ENCODE results near the gene CPO.

The CPO gene

DNA sequence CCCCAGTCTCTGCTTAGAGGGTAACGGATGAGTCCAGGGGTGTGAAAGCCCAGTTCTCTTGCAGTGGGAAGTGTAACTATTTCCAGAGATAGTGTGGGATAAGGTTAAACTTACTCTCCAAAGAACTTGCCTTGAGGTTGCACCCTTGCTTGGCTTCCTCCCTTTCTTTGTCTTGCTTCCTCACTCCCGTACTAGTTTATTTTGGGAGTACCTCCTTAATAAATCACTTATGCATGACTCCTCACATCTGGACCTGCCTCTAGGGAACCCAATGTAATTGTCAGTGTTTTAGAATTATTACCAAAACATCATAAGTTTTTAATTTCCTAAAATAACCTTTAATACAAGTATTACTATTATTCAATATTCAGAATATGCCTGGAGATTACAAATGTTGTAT lies 35.2 kb downstream of the CPO start:
- no peak for DNase-seq

DNA sequence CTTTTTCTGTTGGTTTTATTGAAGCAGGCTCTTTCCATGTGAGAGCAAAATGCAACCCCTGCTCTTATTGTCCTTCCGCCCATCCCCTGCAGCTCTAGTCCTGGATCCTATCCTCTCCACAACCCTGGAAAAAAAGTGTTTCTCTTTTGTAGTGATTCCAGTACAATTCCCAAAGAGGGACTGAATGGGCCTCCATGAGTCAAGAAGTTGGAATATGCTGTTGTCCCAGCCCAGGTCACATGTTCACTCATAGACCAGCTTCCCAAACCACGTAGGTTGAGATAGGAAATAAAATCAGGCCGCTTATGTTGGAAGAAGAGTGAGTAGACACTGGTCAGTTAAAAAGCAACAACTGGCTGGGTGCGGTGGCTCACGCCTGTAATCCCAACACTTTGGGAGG lies 39.4 kb downstream of the CPO start:
- no peak for DNase-seq

DNA sequence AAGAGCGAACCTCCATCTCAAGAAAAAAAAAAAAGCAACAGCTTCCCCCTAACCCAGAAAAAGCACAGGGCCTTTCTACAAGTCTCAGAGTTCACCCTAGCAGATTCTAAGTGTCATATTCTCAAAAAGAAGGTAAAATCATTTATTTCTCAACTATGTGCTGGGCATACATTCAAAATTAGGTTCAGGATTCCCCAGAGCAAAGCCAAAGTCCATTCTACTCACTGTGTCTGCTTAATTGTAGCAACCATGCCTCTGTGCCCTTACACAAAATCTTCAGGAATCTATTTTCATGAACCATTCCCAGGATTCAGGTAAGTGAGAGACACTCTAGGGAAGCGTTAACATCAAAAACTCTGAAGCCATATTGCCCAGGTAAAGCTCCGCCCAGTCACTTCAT lies 40.0 kb downstream of the CPO start:
- no peak for DNase-seq

- DNase-seq, result no peak
Observed at GRCh38 chr2:206979922-206980321, 40.6 kb downstream of the CPO start.

DNA sequence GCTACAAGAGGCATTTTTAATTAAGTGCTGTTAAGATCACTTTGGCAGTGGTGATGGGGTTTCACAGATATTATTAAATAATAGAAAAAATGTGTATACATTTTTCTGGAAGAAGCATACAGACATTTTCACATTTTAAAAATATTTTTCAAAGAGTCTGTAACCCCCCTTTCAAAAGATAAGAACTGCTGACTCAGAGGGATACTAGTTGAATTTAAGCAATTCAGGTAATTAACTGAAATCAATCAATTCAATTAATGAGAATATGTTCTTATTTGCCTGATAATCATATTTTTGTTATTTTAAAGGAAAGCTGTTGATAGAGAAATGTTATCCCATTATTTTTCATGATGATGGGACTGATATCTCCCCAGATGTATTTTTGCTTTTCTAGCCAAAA lies 41.1 kb downstream of the CPO start:
- DNase-seq, result no peak

- DNase-seq, result no peak
Observed at GRCh38 chr2:206981086-206981674, 41.9 kb downstream of the CPO start.

- peak; percentile 70 for DNase-seq
Observed at GRCh38 chr2:206981739-206982340, 42.5 kb downstream of the CPO start.

DNA sequence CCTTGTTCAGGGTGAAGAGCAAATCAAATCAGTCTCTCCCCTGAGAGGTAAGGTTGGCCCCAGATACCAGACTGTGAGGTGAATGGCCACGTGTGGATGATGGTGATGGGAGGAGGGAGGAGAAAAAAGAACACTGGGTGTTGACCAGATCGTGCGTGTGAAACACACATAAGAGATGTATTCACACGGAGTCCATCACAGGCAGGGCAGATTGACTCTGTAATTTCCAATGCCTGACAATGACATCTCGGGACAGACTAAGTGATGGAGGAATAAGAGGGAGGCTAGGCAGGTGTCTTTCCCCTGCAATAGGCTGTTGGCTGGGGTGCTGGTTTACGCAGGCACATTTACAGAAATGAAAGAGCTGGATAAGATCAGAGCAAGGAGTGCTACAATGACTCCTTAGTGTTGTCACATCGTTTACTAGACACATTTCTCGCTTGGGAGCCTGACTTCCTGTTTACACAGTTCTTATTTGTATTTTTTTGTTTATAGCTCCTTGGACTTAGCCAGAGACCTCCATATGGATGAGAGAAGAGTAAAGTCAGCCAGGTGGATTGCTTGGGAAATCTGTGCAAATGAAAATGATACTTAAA lies 43.1 kb downstream of the CPO start:
- DNase-seq, result no peak

DNA sequence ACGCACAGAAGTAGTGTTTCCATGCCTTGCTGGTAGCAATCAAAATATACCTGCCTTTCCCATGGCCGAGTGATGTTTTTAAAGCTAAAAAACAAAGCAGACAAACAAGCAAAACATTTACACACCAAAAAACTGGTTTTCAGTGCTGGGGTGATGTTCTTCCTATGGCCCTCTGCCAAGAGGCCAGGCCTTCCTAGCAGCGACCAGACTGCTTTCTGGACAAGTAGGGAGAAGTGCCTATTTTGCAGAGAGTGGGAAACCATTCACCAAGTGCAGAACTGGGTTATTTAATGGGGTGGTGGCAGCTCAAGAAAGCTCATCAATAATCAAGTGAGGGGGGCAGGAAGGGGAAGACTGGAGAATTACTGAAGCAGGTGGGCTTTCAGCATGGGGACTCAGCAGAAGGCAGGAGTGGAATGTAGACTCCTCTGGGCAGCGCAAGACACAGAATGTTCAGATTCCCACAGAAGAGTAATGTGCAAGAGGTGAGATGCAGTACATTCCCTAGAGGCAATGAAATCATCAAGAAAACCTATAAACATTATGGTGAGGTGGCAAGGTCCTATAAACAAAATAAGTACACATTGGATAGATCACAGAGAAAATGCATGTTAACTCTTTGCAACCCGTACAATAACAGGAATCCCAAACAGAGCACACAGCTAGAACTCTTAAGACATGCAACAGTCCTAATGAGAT lies 44.0 kb downstream of the CPO start:
- DNase-seq, result no peak

- DNase-seq, result no peak
Observed at GRCh38 chr2:206984206-206984605, 44.9 kb downstream of the CPO start.

- no peak for DNase-seq
Observed at GRCh38 chr2:206986943-206987342, 47.6 kb downstream of the CPO start.

DNA sequence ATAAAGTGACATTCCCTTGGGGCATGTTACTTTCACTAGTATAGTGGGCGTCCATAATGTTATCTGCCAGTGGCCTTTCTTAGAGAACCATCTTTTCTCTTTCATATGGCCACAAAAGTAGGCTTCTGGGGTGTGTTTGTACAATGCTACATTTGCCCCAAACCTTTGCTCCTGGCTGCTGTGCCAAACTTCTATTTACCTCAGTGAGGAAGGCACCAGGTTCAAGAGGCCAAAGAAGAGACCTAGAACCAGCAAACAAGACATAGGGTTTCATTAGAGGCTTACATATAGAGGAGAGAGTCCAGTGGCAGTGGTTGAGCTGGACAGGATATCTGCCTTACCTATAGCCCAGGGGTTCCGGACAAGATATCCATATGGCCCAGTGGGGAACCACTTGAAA lies 48.5 kb downstream of the CPO start:
- no peak for DNase-seq

DNA sequence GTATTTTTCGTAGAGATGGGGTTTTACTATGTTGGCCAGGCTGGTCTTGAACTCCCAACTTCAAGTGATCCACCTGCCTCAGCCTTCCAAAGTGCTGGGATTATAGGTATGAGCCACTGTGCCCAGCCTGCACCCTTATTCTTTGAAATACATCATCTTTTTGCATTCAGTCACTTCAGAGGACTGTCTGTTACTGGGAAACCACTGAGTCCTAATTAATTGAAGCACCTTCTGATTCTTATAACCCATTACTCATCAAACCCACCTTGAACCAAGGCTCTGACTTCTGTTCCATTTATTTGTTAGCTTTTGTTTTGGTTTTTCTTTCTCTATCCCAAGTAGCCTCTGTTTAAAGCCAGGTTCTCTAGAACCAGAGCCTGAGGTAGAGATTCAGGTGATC lies 49.6 kb downstream of the CPO start:
- DNase-seq, result no peak

DNA sequence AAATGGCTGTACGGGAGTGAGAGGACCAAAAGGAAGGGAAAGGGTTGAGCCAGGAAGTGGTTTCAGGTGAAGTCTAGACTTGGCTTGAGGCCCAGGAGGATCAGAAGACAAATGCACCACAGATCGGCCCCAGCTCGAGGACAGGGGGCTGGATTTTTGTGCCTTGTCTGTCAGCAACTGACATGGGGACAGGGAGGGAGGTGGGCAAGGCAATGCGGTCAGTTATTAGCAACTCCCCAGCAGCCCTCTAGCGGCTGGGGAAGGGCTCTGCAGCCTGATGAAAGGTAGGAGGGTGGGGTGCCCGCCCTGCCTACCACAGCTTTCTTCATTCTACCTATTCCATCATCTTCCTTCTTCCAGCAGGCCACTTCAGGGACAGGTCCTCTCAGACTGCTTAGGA lies 50.0 kb downstream of the CPO start:
- no peak for DNase-seq

GRCh38 chr2:206990360-206990759 lies 51.0 kb downstream of the CPO start:
- DNase-seq, result no peak

DNA sequence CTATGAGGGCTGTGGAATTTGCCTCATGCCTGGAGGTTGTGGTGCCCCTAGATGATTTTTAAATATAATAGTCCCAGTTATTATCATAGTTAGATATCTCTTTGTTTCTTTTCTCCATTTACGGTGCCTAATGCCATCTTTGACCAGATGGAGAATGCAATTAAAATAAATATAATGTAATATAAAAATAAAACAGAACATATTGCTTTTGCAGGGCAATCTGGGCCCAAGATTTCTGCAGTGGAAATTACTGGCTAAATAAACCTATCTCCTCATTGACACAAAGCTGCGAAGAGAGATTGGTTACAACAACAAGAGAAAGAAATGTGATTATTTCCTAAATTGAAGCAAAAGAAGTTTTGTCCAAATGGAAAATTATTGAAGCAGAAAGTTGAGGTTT lies 51.8 kb downstream of the CPO start:
- no peak for DNase-seq

GRCh38 chr2:206993396-206993911 lies 54.1 kb downstream of the CPO start:
- no peak for DNase-seq

DNA sequence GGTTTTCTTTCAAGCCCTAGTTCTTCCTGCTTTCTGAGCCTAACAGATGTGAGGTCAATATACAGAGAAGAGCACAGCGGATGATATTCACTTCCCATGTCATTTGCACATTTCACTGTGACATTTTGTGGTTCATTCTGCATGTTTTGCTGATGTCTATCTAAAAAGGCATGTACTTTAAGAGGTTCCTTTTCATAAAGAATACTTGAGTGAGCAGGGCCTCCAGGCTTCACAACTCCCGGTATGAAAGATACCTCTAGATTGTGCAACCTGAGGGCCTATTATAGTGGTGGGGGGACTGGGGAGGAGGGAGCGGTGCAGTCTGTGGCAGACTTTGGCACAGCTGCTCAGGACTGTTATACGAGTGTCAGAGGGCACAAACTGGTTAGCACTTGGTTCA lies 54.6 kb downstream of the CPO start:
- no peak for DNase-seq

GRCh38 chr2:206996556-206997065 lies 57.3 kb downstream of the CPO start:
- DNase-seq, result no peak

- no peak for DNase-seq
Observed at GRCh38 chr2:207008105-207008990, 69.0 kb downstream of the CPO start.

GRCh38 chr2:207012461-207012860 lies 73.1 kb downstream of the CPO start:
- DNase-seq, result no peak

- DNase-seq, result no peak
Observed at GRCh38 chr2:207014424-207014823, 75.1 kb downstream of the CPO start.

- DNase-seq, result no peak
Observed at GRCh38 chr2:207015901-207016300, 76.6 kb downstream of the CPO start.

All from activated CD8-positive, alpha-beta memory T cell treated with anti-CD3 and anti-CD28 coated beads for 24 hours (primary cell).